MM.1S (cell line): ENCODE data around the gene ZIK1.

ENCODE experiments used
- DNase-seq: peaks from one replicate; pipeline ENCODE4 v3.0.0-alpha.2; 2015
- H2AFZ ChIP-seq: fragments of 300-600 bp; sonication (generic); 2 replicates; pipeline ENCODE4 v1.6.0; 2016; ENCODE audit warnings: antibody characterized with exemption, low read length
- H3F3A ChIP-seq: fragments of 300-600 bp; sonication (generic); 2 replicates; pipeline ENCODE4 v1.6.1; 2016; ENCODE audit warnings: mild to moderate bottlenecking, antibody characterized with exemption, low read length, moderate library complexity, mixed read lengths; ENCODE audit not compliant: insufficient read depth
- H3K27ac ChIP-seq: fragments of 300-600 bp; sonication (generic); 2 replicates; pipeline ENCODE4 v1.5.1; 2016; ENCODE audit warnings: mild to moderate bottlenecking, low read length
- H3K27me3 ChIP-seq: fragments of 300-600 bp; sonication (generic); replicated peaks from 2 replicates; pipeline ENCODE4 v1.6.0; 2016; ENCODE audit warnings: low read length; ENCODE audit not compliant: insufficient read depth
- H3K36me3 ChIP-seq: fragments of 300-600 bp; sonication (generic); replicated peaks from 2 replicates; pipeline ENCODE4 v1.6.1; 2016; ENCODE audit warnings: mild to moderate bottlenecking, low read length, mixed read lengths; ENCODE audit not compliant: insufficient read depth
- H3K4me1 ChIP-seq: fragments of 300-600 bp; sonication (generic); 2 replicates; pipeline ENCODE4 v1.6.1; 2016; ENCODE audit warnings: low read length, mixed read lengths
- H3K4me2 ChIP-seq: fragments of 300-600 bp; sonication (generic); 2 replicates; pipeline ENCODE4 v1.6.0; 2016; ENCODE audit warnings: low read depth, low read length
- H3K4me3 ChIP-seq: fragments of 300-600 bp; sonication (generic); 2 replicates; pipeline ENCODE4 v1.5.1; 2016; ENCODE audit warnings: low read length, mixed read lengths
- H3K79me2 ChIP-seq: fragments of 300-600 bp; sonication (generic); 2 replicates; pipeline ENCODE4 v1.6.1; 2016; ENCODE audit warnings: mixed run types, low read length, mixed read lengths
- H3K9ac ChIP-seq: fragments of 300-600 bp; sonication (generic); 2 replicates; pipeline ENCODE4 v1.6.1; 2016; ENCODE audit warnings: low read length, mixed read lengths
- H3K9me2 ChIP-seq: fragments of 300-600 bp; sonication (generic); replicated peaks from 2 replicates; pipeline ENCODE4 v1.6.1; 2016; ENCODE audit warnings: mild to moderate bottlenecking, low read length, mixed read lengths; ENCODE audit not compliant: insufficient read depth
- H3K9me3 ChIP-seq: fragments of 300-600 bp; sonication (generic); replicated peaks from 2 replicates; pipeline ENCODE4 v1.6.1; 2016; ENCODE audit warnings: mild to moderate bottlenecking, low read length, mixed read lengths; ENCODE audit not compliant: insufficient read depth
- H4K20me1 ChIP-seq: fragments of 300-600 bp; sonication (generic); 2 replicates; pipeline ENCODE4 v1.6.1; 2016; ENCODE audit warnings: mild to moderate bottlenecking, low read length, moderate library complexity, mixed read lengths; ENCODE audit not compliant: insufficient read depth
- CTCF ChIP-seq: fragments of 300-600 bp; sonication (generic); IDR thresholded peaks from 2 replicates; pipeline ENCODE4 v1.5.1; 2016; ENCODE audit warnings: antibody characterized with exemption, low read length, mixed read lengths
- EZH2 ChIP-seq: fragments of 300-600 bp; sonication (generic); optimal IDR thresholded peaks from 2 replicates; pipeline ENCODE3; 2017; ENCODE audit warnings: low read depth, mild to moderate bottlenecking, antibody characterized with exemption, low read length, mixed read lengths
- EZH2phosphoT487 ChIP-seq: fragments of 300-600 bp; sonication (generic); IDR thresholded peaks from 2 replicates; pipeline ENCODE4 v1.6.1; 2018; ENCODE audit warnings: antibody characterized with exemption, low read length

The ZIK1 gene

GRCh38 chr19:57572415-57572947, 11.5 kb upstream of the ZIK1 start:
- no peak for DNase-seq
- no peaks in the 10 kb centered on the region for H3K9me3 ChIP-seq
- no peaks in the 10 kb centered on the region for H3K27me3 ChIP-seq
- TF ChIP-seq CTCF (no peak), EZH2 (no peak), EZH2phosphoT487 (no peak)
- no peaks in the 10 kb centered on the region for H4K20me1 ChIP-seq
- H3K36me3 ChIP-seq = peaks cover 33% of the 10 kb centered on the region
- no peaks in the 10 kb centered on the region for H3F3A ChIP-seq
- no peak overlapping the region for H3K9ac ChIP-seq
- no peak overlapping the region for H2AFZ ChIP-seq
- H3K79me2 ChIP-seq = 0 out of 2 replicates have a peak, but pooled peaks cover 2% of the 10 kb centered on the region
- 0 out of 2 replicates have a peak, but pooled peaks cover under 1% of the 10 kb centered on the region for H3K4me1 ChIP-seq
- no peaks in the 10 kb centered on the region for H3K9me2 ChIP-seq
- no peak overlapping the region for H3K27ac ChIP-seq
- H3K4me2 ChIP-seq = no peak overlapping the region
- no peak overlapping the region for H3K4me3 ChIP-seq

GRCh38 chr19:57576661-57577060, 7.3 kb upstream of the ZIK1 start:
- Histone ChIP-seq H3K27me3 (no peaks in the 10 kb centered on the region), H4K20me1 (no peaks in the 10 kb centered on the region), H3K9me2 (no peaks in the 10 kb centered on the region), H3K4me2 (no peak overlapping the region), H3K9me3 (no peaks in the 10 kb centered on the region), H2AFZ (no peak overlapping the region), H3K79me2 (peaks cover 14% of the 10 kb centered on the region), H3F3A (no peaks in the 10 kb centered on the region), H3K9ac (no peak overlapping the region), H3K4me1 (peaks cover 9% of the 10 kb centered on the region; the same call in 1 of the 2 replicates), H3K4me3 (no peak overlapping the region), H3K27ac (no peak overlapping the region), H3K36me3 (peaks cover 33% of the 10 kb centered on the region)
- TF ChIP-seq EZH2 (no peak), CTCF (no peak), EZH2phosphoT487 (no peak)
- no peak for DNase-seq

GRCh38 chr19:57578487-57579205, 5.3 kb upstream of the ZIK1 start, which contains the start of gene ZNF416:
Gene ZNF416 (minus strand): TSS chr19:57578911. CDS start chr19:57578704, 207 bp downstream.
- Histone ChIP-seq H3K79me2 (peaks cover 14% of the 10 kb centered on the region), H3K36me3 (peaks cover 22% of the 10 kb centered on the region), H3K27me3 (no peaks in the 10 kb centered on the region), H3K9ac (peak within 1 kb of the TSS; percentile 76), H3K4me2 (peak within 1 kb of the TSS; percentile 87), H3K9me3 (no peaks in the 10 kb centered on the region), H3K4me3 (peak within 1 kb of the TSS; percentile 92), H3K27ac (no peak within 1 kb of the TSS), H3F3A (no peaks in the 10 kb centered on the region), H4K20me1 (no peaks in the 10 kb centered on the region), H3K9me2 (no peaks in the 10 kb centered on the region), H3K4me1 (peaks cover 9% of the 10 kb centered on the region; the same call in 1 of the 2 replicates), H2AFZ (peak within 1 kb of the TSS; percentile 99)
- peak; percentile 98 for DNase-seq
- peak; percentile 27 for TF ChIP-seq CTCF
- TF ChIP-seq EZH2phosphoT487 = no peak
